Measurements from ENCODE around the gene HOMER3. TPM values are rescaled to one million over a fixed set of nuclear protein-coding genes. Genes with fewer than 3 reads are reported as not detected.
A peak's percentile ranks its signal among the peaks of the same experiment; 100 is the strongest.

Gene HOMER3
- 104 and 143 TPM in 2 replicates for total RNA-seq (2014; rRNA removed; shearing (Covaris generic))

DNA sequence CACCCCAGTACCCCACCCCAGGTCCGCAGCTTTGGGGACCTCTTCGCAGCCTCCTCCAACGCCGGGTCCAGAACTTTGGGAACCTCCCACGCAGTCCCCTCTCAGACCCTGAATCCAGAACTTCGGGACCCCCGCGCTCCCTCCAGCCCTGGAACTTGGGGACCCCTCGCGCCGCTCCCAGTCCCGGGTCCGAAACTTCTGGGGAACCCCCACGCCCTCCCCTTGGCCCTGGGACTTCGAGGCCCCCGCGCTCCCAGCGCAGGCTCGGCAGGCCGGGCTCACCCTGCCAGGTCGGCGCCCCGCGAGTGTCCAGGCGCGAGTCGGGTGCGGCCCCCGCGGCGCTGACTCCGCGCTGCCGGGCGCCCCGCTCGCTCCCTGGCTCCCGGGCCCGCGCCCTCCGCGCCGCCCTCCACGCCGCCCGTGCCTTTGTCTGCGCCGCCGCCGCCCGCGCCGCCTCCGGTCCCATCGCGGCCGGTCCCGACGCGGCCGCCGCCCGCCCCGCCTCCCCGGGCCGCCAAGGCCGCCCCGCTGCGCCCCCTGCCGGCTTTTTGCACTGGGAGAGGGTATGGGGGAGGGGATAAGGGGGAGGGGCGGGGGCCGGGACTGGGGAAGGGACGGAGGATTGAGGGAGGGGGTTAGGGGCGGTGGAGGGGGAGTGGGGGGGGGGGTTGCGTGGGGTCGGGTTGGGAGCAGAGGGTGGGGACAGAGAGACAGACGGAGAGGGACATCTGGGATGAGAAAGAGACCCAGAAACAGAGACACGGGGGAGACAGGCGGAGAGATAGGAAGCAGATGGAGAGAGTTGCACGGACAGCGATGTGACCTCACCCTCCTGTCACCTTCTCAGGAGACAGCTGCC lies at the start of gene HOMER3:
Gene HOMER3, minus strand, starts transcription at position 449 of the 859 bp plus-strand sequence. CDS start 2,235 bp downstream, outside the sequence.
- DNase-seq (ENCODE audit: low spot score): peak; percentile 24

DNA sequence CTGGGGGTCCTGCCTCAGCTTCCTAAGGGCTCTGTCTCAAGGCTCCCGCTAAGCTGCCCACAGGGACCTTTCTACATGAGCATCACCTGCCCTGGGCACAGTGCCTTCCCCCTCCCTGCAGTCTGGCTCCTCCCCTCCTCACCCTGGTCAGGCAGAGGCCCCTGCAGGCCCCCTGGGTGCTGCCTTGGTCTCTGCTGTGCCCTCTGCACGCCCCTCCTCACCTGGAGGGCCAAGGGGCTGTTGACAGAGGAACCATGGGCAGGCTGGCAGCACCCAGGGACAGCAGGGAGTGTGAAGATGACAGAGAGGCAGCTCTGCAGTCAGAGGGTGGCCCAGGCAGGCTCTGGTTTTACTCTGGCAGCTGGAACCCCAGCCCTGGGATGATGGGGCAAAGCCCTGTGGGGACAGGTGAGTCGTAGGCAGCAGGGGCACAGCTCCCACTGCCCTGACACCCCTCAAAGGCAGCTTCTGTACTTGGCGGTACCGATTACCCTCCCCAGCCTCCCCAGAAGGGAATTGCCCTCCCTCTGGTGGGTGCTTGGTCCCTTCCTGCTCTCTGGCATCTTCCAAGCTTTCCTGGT lies 49.2 kb upstream of the HOMER3 start:
- no peak for DNase-seq (ENCODE audit: low spot score)

DNA sequence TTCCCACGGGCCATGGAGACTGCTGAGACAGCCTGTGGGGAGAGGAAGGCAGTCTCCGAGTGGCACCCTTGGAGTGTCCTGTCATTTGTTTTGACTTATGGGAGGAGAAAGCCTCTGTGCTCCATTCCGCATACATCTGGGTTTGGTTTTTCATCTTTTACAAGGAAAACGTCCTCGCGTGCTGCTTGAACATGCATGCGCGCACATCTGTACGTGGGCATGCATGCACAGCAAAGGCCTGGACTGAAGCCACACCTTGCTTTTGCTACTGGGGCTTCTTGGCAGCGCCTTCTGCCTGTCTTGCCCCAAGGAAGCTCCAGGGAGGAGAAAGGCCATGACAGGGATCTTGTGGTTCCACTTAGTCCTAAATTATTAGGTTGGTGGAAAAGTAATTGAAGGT lies 48.3 kb upstream of the HOMER3 start:
- no peak for DNase-seq (ENCODE audit: low spot score)

DNA sequence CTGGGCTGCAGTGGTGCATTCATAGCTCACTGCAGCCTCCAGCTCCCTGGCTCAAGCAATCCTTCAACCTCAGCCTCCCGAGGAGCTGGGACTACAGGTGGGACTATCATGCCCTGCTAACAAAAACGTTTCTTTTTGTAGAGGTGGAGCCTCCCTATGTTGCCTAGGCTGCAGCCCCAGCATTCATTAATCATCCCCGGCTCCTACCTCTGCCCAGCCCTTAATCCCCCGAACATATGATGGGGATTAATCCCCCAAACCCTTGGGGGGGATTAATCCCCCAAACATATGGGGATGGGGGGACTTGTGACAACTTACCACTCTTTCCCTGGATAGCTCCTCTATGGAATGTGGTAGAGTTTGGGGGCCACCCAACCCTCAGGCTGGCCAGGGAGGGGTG lies 46.4 kb upstream of the HOMER3 start:
- DNase-seq (ENCODE audit: low spot score): no peak

DNA sequence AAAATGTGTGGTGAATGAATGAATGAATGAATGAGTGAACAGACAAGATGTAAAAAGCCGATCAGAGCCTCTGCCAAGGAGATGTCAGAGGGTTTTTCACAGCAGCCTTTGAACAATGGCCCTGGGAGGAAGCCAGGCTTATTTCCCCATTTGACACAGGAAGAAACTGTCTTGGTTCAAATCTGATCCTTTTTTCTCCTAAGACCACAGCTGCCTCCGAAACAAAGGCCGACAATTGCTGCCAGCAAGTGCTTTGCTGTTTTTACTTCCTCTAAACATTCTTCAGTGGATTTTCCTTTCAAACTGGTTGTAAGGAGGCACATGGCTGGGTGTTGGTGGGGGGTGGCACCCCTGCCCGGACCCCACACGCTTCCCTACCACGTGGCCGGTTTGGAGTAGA lies 44.2 kb upstream of the HOMER3 start:
- DNase-seq (ENCODE audit: low spot score): no peak

DNA sequence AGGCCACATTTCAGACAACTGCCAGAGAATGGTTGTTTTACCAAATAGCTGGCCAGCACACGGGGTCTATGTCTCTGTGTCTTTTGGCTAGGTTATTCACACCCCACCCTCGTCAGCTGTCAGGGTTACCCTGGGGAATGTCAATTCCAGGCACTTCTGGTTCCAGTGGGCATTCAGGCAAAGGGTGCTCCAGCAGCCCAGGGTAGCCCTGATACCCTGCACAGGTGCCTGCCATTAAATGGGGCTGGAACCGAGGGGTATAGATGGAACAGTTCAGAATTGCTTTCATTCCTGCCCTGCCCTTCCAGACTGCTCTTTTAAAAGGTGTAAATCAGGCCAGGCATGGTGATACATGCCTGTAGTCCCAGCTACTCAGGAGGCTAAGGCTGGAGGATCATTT lies 43.2 kb upstream of the HOMER3 start:
- DNase-seq (ENCODE audit: low spot score): no peak

DNA sequence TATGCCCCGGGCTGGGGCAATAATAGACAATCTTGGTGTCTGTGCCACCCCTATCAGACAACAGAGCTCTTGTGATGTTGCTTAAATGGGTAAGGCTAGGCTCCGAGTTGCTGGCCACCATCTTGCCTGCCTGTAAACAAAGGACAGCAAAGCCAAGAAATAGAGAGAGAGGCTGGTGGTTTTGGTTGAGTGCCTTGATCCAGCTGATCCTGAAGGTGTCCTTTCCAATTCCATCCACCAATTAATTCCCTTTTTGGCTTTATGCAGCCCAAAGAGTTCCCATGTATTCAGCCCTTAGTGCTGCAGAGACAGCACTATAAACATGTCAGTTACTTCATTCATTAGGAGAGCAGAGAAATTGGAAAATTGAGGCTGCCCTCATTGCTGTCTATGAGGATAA lies 41.7 kb upstream of the HOMER3 start:
- no peak for DNase-seq (ENCODE audit: low spot score)

DNA sequence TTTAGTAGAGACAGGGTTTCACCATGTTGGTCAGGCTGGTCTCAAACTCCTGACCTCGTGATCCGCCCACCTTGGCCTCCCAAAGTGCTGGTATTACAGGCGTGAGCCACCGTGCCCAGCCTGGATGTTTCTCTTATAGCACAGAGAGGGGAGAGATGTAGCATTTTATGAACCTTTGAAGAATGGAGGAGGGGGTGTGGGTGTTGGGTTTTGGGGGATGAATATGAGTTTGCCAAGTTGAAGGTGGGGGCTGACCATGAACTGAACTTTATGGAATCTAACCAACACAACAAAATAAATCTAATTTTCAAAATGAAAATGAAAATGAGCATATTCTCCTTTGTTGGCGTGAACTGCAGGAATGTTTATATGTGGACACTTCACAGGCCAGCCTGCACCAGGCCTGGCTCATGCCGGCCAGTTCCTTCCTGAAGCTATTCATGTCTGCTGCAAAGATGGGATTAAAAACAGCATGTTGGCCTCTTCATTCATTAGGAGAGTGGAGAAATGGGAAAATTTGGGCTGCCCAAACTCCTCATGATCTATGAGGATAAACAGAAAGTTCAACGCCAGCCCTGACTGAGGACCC lies 39.5 kb upstream of the HOMER3 start:
- no peak for DNase-seq (ENCODE audit: low spot score)

DNA sequence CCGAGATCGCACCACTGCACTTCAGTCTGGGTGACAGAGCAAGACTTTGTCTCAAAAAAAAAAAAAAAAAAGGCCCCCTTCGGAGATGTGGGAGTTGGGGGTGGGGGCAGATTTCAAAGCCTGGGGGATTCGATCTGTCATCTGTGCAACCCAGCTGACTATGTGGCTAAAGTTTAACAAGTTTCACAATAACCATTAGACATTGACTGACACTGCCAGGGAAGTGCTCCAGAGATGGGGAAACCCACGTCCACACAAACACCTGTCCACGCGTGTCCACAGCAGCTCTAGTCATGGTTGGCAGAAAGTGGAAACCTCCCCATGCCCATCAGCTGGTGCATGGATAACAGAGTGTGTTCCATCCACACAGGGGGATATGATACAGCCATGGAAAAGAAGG lies 37.6 kb upstream of the HOMER3 start:
- no peak for DNase-seq (ENCODE audit: low spot score)

DNA sequence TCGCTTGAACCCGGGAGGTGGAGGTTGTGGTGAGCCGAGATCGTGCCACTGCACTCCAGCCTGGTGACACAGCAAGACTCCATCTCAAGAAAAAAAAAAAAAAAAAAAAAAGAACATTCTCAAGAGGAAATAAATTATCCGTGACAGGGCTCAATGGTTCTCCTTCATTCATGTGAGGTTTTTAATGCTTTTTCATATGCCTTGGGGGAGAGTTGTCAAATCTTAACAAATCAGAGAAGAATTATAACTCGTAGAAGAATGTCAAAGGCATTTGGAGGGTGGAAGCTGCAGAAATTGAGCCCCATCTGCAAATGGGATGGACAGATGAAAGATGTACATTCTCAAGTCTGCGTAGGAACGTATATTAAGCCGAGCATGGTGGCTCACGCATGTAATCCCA lies 34.9 kb upstream of the HOMER3 start:
- no peak for DNase-seq (ENCODE audit: low spot score)

DNA sequence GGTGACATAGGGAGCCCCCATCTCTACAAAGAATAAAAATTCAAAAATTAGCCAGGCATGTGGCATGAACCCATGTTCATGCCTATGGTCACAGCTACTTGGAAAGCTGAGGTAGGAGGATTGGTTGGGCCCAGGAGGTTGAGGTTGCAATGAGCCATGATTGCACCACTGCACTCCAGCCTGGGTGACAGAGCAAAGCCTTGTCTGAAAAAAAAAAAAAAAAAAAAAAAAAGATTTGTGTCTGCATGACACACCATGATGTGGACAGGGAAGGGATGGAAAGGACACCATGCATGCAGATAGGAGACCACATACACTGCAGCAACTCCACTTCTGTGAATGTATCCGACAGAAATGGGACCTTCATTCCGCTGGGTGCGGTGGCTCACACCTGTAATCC lies 34.0 kb upstream of the HOMER3 start:
- DNase-seq (ENCODE audit: low spot score): no peak

DNA sequence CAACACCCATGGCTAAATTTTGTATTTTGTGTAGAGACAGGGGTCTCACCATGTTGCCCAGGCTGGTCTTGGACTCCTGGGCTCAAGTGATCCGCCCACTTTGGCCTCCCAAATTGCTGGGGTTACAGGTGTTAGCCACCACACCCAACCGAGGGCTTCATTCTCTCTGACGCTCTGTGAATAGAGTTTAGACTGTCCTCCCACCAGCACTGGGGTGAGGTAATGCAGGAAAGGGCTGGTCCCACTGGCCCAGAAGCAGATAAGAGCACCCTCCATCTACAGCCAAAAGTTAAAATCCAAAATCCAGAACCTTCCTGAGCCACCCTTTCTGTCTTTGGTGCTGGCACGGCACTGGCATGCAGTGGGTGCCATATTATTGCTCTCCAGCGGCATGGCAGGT lies 31.8 kb upstream of the HOMER3 start:
- DNase-seq (ENCODE audit: low spot score): no peak

DNA sequence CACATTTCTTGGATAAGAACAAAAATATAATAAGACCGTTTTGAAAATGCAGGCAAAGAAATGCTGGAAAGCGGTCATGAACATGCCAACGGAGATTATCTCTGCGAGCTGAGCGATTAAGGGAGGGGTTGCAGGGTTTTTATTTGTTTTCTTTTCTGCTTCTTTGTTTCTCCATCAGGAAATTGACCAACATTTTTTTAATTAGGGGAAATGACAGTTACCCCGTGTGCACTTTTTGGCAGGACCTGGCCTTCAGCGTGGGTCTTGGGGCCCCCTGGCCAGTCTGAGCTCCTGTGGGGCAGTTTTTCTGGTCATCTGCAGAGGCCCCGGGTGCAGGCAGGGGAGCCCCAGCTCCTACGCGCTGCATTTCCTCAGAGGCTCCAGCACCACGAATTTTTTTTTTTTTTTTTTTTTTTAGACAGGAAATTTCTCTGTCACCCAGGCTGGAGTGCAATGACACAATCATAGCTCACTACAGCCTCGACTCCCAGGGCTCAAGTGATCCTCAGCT lies 31.3 kb upstream of the HOMER3 start:
- peak; percentile 35 for DNase-seq (ENCODE audit: low spot score)

DNA sequence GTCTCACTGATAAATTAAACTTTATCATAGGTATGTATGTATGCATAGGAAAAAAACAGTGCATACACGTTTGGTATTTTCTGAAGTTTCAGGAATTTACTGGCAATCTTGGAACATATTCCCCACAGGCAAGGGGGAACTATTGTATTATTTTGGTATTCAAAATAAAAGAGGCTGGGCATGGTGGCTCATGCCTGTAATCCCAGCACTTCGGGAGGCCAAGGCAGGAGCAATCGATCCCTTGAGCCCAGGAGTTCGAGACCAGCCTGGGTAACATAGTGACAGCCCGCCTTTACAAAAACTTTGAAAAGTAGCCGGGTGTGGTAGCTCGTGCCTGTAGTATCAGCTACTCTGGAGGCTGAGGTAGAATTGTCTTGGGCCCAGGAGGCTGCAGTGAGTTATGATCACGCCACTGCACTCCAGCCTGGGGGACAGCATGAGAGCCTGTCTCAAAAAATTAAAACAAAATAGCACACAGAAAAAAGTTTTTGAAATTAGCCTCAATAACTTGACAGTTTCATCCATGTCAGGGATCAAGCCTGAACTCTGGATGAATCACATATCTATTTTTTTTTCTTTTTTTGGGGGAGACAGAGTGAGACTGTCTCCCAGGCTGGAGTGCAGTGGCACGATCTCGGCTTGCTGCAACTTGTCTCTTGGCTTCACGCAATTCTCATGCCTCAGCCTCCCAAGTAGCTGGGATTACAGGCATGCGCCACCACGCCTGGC lies 29.1 kb upstream of the HOMER3 start:
- DNase-seq (ENCODE audit: low spot score): no peak

DNA sequence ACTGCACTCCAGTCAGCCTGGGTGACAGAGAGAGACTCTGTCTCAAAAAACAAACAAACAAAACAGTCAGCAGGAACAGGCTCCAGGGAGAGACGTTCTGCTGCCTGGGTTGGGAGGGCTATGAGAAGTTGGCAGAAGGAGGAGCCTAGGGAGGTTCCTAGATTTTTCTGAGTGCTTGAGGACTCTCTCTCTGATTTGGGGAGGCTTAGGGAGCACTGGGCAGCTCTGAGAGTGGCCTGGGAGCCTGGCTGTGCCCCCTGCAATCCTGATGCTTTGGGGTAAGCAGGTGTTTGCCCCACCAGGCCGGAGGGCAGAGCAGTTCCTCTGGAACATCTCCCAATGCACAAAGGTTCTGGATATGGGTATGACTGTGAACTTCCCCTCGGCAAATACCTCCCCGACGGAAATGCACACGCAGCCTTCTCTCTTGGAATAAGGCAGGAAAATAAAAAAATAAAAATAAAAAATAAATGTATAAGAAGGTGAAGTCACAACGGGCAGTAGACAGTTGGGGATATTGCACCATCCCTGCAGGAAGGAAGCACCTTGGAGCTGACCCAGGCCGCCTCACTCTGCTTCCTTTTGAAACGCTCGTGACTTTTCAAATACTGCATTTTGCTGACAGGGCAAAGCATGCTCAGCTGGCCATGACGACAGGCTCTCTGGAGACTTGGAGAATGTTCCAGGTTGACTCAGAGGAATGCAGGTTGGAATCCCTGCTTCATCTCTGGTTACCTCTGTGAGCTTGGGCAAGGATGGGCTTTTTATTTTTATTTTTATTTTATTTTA lies 26.5 kb upstream of the HOMER3 start:
- no peak for DNase-seq (ENCODE audit: low spot score)

DNA sequence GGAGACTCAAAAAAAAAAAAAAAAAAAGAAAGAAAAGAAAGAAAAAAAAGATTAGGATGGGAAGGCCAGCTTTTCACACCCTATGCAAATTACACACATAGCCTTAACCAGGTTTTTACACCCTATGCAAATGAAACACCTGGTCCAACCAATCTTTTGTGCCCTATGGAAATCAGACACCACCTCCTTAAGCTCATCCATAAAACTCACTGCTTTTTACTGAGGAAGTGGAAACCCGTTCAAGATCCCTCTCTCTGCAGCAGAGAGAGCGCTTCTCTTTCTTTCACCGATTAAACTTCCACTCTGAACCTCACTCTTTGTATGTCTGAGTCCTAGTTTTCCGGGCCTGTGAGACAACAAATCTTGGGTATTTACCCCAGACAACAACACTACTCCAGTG lies 25.3 kb upstream of the HOMER3 start:
- no peak for DNase-seq (ENCODE audit: low spot score)

DNA sequence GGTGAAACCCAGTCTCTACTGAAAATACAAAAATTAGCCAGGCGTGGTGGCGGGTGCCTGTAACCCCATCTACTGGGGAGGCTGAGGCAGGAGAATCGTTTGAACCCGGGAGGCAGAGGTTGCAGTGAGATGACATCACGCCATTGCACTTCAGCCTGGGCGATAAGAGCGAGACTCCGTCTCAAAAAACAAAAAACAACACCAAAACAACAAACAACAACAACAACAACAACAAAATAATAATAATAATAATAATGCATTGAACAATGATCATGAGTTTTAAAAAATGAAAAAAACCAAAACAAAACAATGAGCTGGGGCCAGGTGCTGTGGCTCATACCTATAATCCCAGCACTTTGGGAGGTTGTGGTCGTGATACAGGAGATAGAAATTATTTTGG lies 23.1 kb upstream of the HOMER3 start:
- DNase-seq (ENCODE audit: low spot score): no peak

DNA sequence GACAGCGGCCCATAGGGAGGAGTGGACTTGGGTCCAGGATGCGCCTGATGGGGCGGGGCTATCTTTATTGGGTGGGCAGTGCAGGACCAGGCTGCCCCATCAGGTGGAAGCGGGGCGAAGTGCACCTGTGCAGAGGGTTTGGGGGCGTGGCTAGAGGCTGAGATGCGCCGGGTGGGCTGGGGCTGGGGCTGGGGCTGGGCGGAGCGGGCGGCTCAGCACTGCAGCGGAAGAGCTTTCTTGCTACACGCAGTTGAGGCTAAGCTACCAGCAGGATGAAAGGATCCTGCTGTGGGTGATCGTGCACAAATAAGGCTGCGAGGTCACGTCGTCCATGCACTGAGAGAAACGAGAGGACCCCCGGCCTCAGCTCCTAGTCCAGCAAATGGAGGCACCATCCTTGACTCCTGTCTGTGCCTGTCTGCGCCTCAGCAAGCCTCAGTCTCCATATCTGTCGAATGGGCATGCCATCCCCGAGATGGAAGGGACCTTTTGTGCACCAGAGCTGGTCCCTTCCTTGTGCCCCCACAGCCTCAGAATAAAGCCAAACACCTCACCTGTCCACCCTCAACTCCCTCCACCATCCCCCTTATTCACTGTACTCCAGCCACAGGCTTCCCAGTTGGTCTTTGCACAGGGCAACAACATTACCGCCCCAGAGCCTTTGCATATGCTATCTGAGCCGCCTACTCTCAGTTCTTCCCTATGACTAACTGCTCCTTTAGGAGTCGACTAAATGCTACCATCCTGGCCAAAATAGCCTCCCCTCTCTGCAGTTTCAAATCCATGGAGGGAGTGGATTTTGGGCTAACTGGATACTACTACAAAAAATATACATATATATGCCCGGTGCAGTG lies 21.0 kb upstream of the HOMER3 start:
- DNase-seq (ENCODE audit: low spot score): no peak

DNA sequence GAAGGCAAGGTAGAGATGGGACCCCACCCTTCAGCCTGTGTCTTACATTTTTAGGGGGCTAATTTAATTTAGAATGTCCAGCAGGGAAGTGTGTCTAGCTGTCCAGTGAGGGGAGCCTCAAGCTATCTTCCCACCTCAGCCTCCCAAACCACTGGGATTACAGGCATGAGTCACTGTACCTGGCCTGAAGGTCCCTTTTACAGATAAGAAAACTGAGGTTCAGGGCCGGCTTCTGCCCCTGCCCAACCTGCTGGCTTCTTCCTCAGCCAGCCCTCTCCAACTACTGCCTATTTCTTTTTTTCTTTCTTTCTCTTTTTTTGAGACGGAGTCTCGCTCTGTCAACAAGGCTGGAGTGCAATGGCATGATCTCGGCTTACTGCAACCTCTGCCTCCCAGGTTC lies 19.4 kb upstream of the HOMER3 start:
- no peak for DNase-seq (ENCODE audit: low spot score)

DNA sequence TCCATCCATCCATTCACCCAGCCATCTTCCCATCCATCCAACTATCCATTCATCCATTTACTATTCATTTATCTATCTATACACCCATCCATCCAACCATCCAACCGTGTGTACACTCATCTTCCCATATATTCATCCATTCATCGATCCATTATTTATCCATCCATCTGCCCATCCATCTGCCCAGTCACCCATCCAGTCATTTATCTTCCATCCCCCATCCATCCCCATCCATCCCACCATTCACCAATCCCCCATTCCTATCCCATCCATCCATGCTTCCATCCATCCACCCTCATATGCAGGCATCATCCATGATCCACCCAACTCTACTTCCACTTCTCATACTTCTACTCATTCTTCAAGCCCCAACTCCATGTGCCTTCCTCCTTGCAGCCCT lies 14.0 kb upstream of the HOMER3 start:
- no peak for DNase-seq (ENCODE audit: low spot score)
